Activated CD4-positive, alpha-beta T cell treated with anti-CD3 and anti-CD28 coated beads, Interleukin-2, amount 10 ng/mL, durations not matched to agents 24 days and 14 days (primary cell): ENCODE measurements around the gene BGLAP. TPM values are rescaled to one million over a fixed set of nuclear protein-coding genes. Genes with fewer than 3 reads are reported as not detected.
A peak's percentile ranks its signal among the peaks of the same experiment; 100 is the strongest.
"Not testable (repeated sequence)": the region's sequence is repeated elsewhere in the genome, so short reads cannot be mapped to it uniquely, and the experiment has no call there.

Experiments used
- DNase-seq: peaks from one replicate; pipeline ENCODE4 v3.0.0; 2022
- H3K27ac Mint-ChIP-seq: one replicate; pipeline ENCODE4 v1.8.0; 2022; ENCODE audit warnings: mild to moderate bottlenecking, mixed read lengths
- H3K27me3 Mint-ChIP-seq: one replicate; pipeline ENCODE4 v1.8.0; 2022; ENCODE audit warnings: mixed read lengths
- H3K36me3 Mint-ChIP-seq: one replicate; pipeline ENCODE4 v1.8.0; 2022; ENCODE audit warnings: low read depth, mild to moderate bottlenecking, mixed read lengths
- H3K4me1 Mint-ChIP-seq: one replicate; pipeline ENCODE4 v1.8.0; 2021; ENCODE audit warnings: mixed read lengths
- H3K4me3 Mint-ChIP-seq: one replicate; pipeline ENCODE4 v1.8.0; 2022; ENCODE audit warnings: mild to moderate bottlenecking, moderate library complexity, mixed read lengths
- H3K9me3 Mint-ChIP-seq: one replicate; pipeline ENCODE4 v1.8.0; 2021; ENCODE audit warnings: mixed read lengths
- intact Hi-C: fragments of 100-400 bp; cut with micrococcal nuclease; formaldehyde crosslinking; loops from one replicate; pipeline ENCODE4 v1.15.1; 2023
- total RNA-seq: library from RNA; stranded (reverse); gene quantifications from 2 replicates; pipeline ENCODE4 v1.2.3, GENCODE V29; 2022

The BGLAP gene
- total RNA-seq, 1 donor from 2014 or later = 2.3 TPM

- peaks cover 71% of the 10 kb centered on the region for H3K36me3 Mint-ChIP-seq
- H3K27ac Mint-ChIP-seq = peak overlapping the region; percentile 99
- H3K9me3 Mint-ChIP-seq = no peaks in the 10 kb centered on the region
- no peaks in the 10 kb centered on the region for H3K27me3 Mint-ChIP-seq
- peak overlapping the region; percentile 98 for H3K4me3 Mint-ChIP-seq
- peaks cover 42% of the 10 kb centered on the region for H3K4me1 Mint-ChIP-seq
- intact Hi-C loops = loop anchor here (1.0 to 10.0 kb wide), 5 partner anchors 10 to 291 kb away; partner anchors contain the start of genes MEF2D and SMG5
- no peak for DNase-seq
These were observed 28.4 kb upstream of the BGLAP start for GRCh38 chr1:156213644-156213966.

GRCh38 chr1:156214024-156214748, 27.8 kb upstream of the BGLAP start:
- intact Hi-C loops = loop anchor here (10.0 kb wide), 1 partner anchor 291 kb away; the partner anchor contains the start of gene MEF2D
- peak overlapping the region; percentile 98 for H3K4me3 Mint-ChIP-seq
- H3K9me3 Mint-ChIP-seq = peaks cover 1% of the 10 kb centered on the region
- no peak for DNase-seq
- H3K36me3 Mint-ChIP-seq = peaks cover 67% of the 10 kb centered on the region
- H3K27me3 Mint-ChIP-seq = no peaks in the 10 kb centered on the region
- H3K4me1 Mint-ChIP-seq = peaks cover 43% of the 10 kb centered on the region
- H3K27ac Mint-ChIP-seq = peak overlapping the region; percentile 96

- not testable (repeated sequence) for H3K9me3 Mint-ChIP-seq, H3K27me3 Mint-ChIP-seq, DNase-seq, H3K4me3 Mint-ChIP-seq
- Mint-ChIP-seq H3K27ac (peak overlapping the region; percentile 100), H3K4me1 (peaks cover 50% of the 10 kb centered on the region), H3K36me3 (peaks cover 62% of the 10 kb centered on the region)
- intact Hi-C loops = loop anchor here (10.0 kb wide), 1 partner anchor 288 kb away; the partner anchor contains the start of gene MEF2D
These were observed 25.5 kb upstream of the BGLAP start for GRCh38 chr1:156216361-156217086.

- Mint-ChIP-seq H3K27ac (peak overlapping the region; percentile 100), H3K36me3 (peaks cover 58% of the 10 kb centered on the region), H3K4me1 (peaks cover 53% of the 10 kb centered on the region), H3K4me3 (peak overlapping the region; percentile 74), H3K27me3 (no peaks in the 10 kb centered on the region), H3K9me3 (peaks cover 9% of the 10 kb centered on the region)
- intact Hi-C loops = loop anchor here (1.0 to 10.0 kb wide), 3 partner anchors 25 to 287 kb away; partner anchors contain the start of gene MEF2D
- peak; percentile 84 for DNase-seq
These were observed 24.1 kb upstream of the BGLAP start for GRCh38 chr1:156217871-156218270.

- DNase-seq = no peak
- peaks cover 53% of the 10 kb centered on the region for H3K4me1 Mint-ChIP-seq
- intact Hi-C loops = no loop called here
- peak overlapping the region; percentile 96 for H3K27ac Mint-ChIP-seq
- H3K27me3 Mint-ChIP-seq = no peaks in the 10 kb centered on the region
- no peak overlapping the region for H3K4me3 Mint-ChIP-seq
- H3K36me3 Mint-ChIP-seq = peaks cover 46% of the 10 kb centered on the region
- H3K9me3 Mint-ChIP-seq = peaks cover 9% of the 10 kb centered on the region
These were observed 21.8 kb upstream of the BGLAP start for GRCh38 chr1:156220226-156220625.

GRCh38 chr1:156221986-156222692, 19.8 kb upstream of the BGLAP start:
- H3K4me1 Mint-ChIP-seq = peaks cover 59% of the 10 kb centered on the region
- peaks cover 51% of the 10 kb centered on the region for H3K36me3 Mint-ChIP-seq
- intact Hi-C loops = no loop called here
- peak overlapping the region; percentile 65 for H3K4me3 Mint-ChIP-seq
- no peaks in the 10 kb centered on the region for H3K27me3 Mint-ChIP-seq
- H3K27ac Mint-ChIP-seq = peak overlapping the region; percentile 93
- DNase-seq = no peak
- H3K9me3 Mint-ChIP-seq = peaks cover 9% of the 10 kb centered on the region

GRCh38 chr1:156225677-156226014, 16.3 kb upstream of the BGLAP start:
- H3K27me3 Mint-ChIP-seq = no peaks in the 10 kb centered on the region
- peaks cover 4% of the 10 kb centered on the region for H3K9me3 Mint-ChIP-seq
- no peak for DNase-seq
- peaks cover 48% of the 10 kb centered on the region for H3K36me3 Mint-ChIP-seq
- peak overlapping the region; percentile 86 for H3K27ac Mint-ChIP-seq
- H3K4me1 Mint-ChIP-seq = peaks cover 51% of the 10 kb centered on the region
- H3K4me3 Mint-ChIP-seq = peak overlapping the region; percentile 40
- intact Hi-C loops = loop anchor here (1.0 kb wide), 2 partner anchors 79 to 84 kb away; no protein-coding TSS in a partner anchor

GRCh38 chr1:156226116-156226538, 15.9 kb upstream of the BGLAP start:
- H3K27me3 Mint-ChIP-seq = no peaks in the 10 kb centered on the region
- intact Hi-C loops = no loop called here
- H3K27ac Mint-ChIP-seq = peak overlapping the region; percentile 90
- H3K36me3 Mint-ChIP-seq = peaks cover 45% of the 10 kb centered on the region
- DNase-seq = peak; percentile 73
- H3K9me3 Mint-ChIP-seq = peaks cover 2% of the 10 kb centered on the region
- peaks cover 48% of the 10 kb centered on the region for H3K4me1 Mint-ChIP-seq
- H3K4me3 Mint-ChIP-seq = peak overlapping the region; percentile 26

- Mint-ChIP-seq H3K4me1 (peaks cover 41% of the 10 kb centered on the region), H3K27me3 (no peaks in the 10 kb centered on the region), H3K27ac (peak overlapping the region; percentile 90), H3K9me3 (no peaks in the 10 kb centered on the region), H3K36me3 (peaks cover 38% of the 10 kb centered on the region), H3K4me3 (no peak overlapping the region)
- no peak for DNase-seq
- intact Hi-C loops = no loop called here
These were observed 15.2 kb upstream of the BGLAP start for GRCh38 chr1:156226782-156227181.

- Mint-ChIP-seq H3K4me1 (peaks cover 24% of the 10 kb centered on the region), H3K27ac (peak overlapping the region; percentile 46), H3K36me3 (peaks cover 34% of the 10 kb centered on the region), H3K4me3 (no peak overlapping the region), H3K27me3 (no peaks in the 10 kb centered on the region), H3K9me3 (no peaks in the 10 kb centered on the region)
- intact Hi-C loops = no loop called here
- no peak for DNase-seq
These were observed 13.5 kb upstream of the BGLAP start for GRCh38 chr1:156228501-156228900.

- Mint-ChIP-seq H3K27ac (no peak overlapping the region), H3K4me3 (no peak overlapping the region), H3K4me1 (peaks cover 21% of the 10 kb centered on the region), H3K27me3 (no peaks in the 10 kb centered on the region), H3K9me3 (no peaks in the 10 kb centered on the region), H3K36me3 (peaks cover 40% of the 10 kb centered on the region)
- intact Hi-C loops = no loop called here
- no peak for DNase-seq
These were observed 12.0 kb upstream of the BGLAP start for GRCh38 chr1:156229809-156230472.

- peaks cover 38% of the 10 kb centered on the region for H3K36me3 Mint-ChIP-seq
- DNase-seq = no peak
These were observed 11.5 kb upstream of the BGLAP start for GRCh38 chr1:156230473-156230837.

GRCh38 chr1:156232201-156232894, 9.6 kb upstream of the BGLAP start:
- H3K4me3 Mint-ChIP-seq = no peak overlapping the region
- H3K4me1 Mint-ChIP-seq = peaks cover 14% of the 10 kb centered on the region
- no peaks in the 10 kb centered on the region for H3K9me3 Mint-ChIP-seq
- peaks cover 42% of the 10 kb centered on the region for H3K36me3 Mint-ChIP-seq
- intact Hi-C loops = loop anchor here (1.0 kb wide), 1 partner anchor 11 kb away; no protein-coding TSS in a partner anchor
- H3K27me3 Mint-ChIP-seq = no peaks in the 10 kb centered on the region
- H3K27ac Mint-ChIP-seq = peak overlapping the region; percentile 53
- DNase-seq = no peak

More at GRCh38 chr1:156230473-156230837, 11.5 kb upstream of the BGLAP start:
- H3K4me1 Mint-ChIP-seq = peaks cover 18% of the 10 kb centered on the region
- no peaks in the 10 kb centered on the region for H3K27me3 Mint-ChIP-seq
- H3K4me3 Mint-ChIP-seq = no peak overlapping the region
- intact Hi-C loops = no loop called here
- no peak overlapping the region for H3K27ac Mint-ChIP-seq
- H3K9me3 Mint-ChIP-seq = no peaks in the 10 kb centered on the region
